Measurements from ENCODE around the gene CHP2. TPM values are rescaled to one million over a fixed set of nuclear protein-coding genes. Genes with fewer than 3 reads are reported as not detected.

Gene CHP2
- 100 to 1,000 TPM in 2 of 3 donors, 10 to 100 TPM in 1; 97.5 to 432 (median 101) TPM for total RNA-seq
- long read RNA-seq, donor 1, transcript CHP2-201 (7 exons, 2,382 nt), result major isoform, 255 of 294 reads
- long read RNA-seq, donor 1, partial matches to known transcripts, result 22 of 294 reads
- long read RNA-seq, donor 1, other reads (novel, unspliced or antisense), result 17 of 294 reads
- long read RNA-seq, donor 2, transcript CHP2-201 (7 exons, 2,382 nt), result major isoform, 174 of 196 reads
- long read RNA-seq, donor 2, partial matches to known transcripts, result 10 of 196 reads
- long read RNA-seq, donor 2, other reads (novel, unspliced or antisense), result 12 of 196 reads

- no peaks in the 10 kb centered on the region for H3K36me3 ChIP-seq (ENCODE audit: low read depth)
- no peaks in the 10 kb centered on the region for H3K9me3 ChIP-seq
- no peak for TF ChIP-seq CTCF (IDR thresholded peaks at IDR 0.05)
- intact Hi-C loops (cut with DNase I, micrococcal nuclease), result no loop called here
- ATAC-seq, result peak; percentile 93
- DNase-seq, result peak; percentile 85 to 88 (median 88)
- peaks cover 2% of the 10 kb centered on the region for H3K4me1 ChIP-seq (ENCODE audit: low read depth)
- H3K4me3 ChIP-seq, result peak within 1 kb of the TSS; percentile 40
Measured at GRCh38 chr16:23754594-23755483, at the start of gene CHP2. Gene CHP2, plus strand, starts transcription at chr16:23755026. Its CDS starts 24 bp downstream, at chr16:23755050.

- Histone ChIP-seq H3K4me3 (no peak overlapping the region), H3K4me1 (ENCODE audit: low read depth) (no peaks in the 10 kb centered on the region), H3K36me3 (ENCODE audit: low read depth) (peaks cover 4% of the 10 kb centered on the region), H3K9me3 (no peaks in the 10 kb centered on the region)
- intact Hi-C loops (cut with DNase I, micrococcal nuclease), result no loop called here
- no peak for DNase-seq
- no peak for ATAC-seq
- no peak for TF ChIP-seq CTCF (IDR thresholded peaks at IDR 0.05)
Measured at GRCh38 chr16:23705517-23705902, 49.3 kb upstream of the CHP2 start.

GRCh38 chr16:23706439-23706838, 48.4 kb upstream of the CHP2 start:
- DNase-seq, result no peak
- no peak overlapping the region for H3K4me3 ChIP-seq
- no peak for TF ChIP-seq CTCF (IDR thresholded peaks at IDR 0.05)
- H3K4me1 ChIP-seq (ENCODE audit: low read depth), result no peaks in the 10 kb centered on the region
- peaks cover 4% of the 10 kb centered on the region for H3K36me3 ChIP-seq (ENCODE audit: low read depth)
- ATAC-seq, result no peak
- intact Hi-C loops (cut with DNase I, micrococcal nuclease), result no loop called here
- no peaks in the 10 kb centered on the region for H3K9me3 ChIP-seq

- ATAC-seq, result no peak
- peaks cover 3% of the 10 kb centered on the region for H3K36me3 ChIP-seq (ENCODE audit: low read depth)
- no peak for TF ChIP-seq CTCF (IDR thresholded peaks at IDR 0.05)
Measured at GRCh38 chr16:23709536-23709935, 45.3 kb upstream of the CHP2 start.

GRCh38 chr16:23710008-23710407, 44.8 kb upstream of the CHP2 start:
- TF ChIP-seq CTCF (IDR thresholded peaks at IDR 0.05), result no peak
- no peaks in the 10 kb centered on the region for H3K4me1 ChIP-seq (ENCODE audit: low read depth)
- H3K9me3 ChIP-seq, result no peaks in the 10 kb centered on the region
- no peak for DNase-seq
- no peak for ATAC-seq
- no peak overlapping the region for H3K4me3 ChIP-seq
- no peaks in the 10 kb centered on the region for H3K36me3 ChIP-seq (ENCODE audit: low read depth)
- intact Hi-C loops (cut with DNase I, micrococcal nuclease), result no loop called here

More at GRCh38 chr16:23709536-23709935, 45.3 kb upstream of the CHP2 start:
- no peaks in the 10 kb centered on the region for H3K4me1 ChIP-seq (ENCODE audit: low read depth)
- H3K9me3 ChIP-seq, result no peaks in the 10 kb centered on the region
- intact Hi-C loops (cut with DNase I, micrococcal nuclease), result no loop called here
- DNase-seq, result no peak
- no peak overlapping the region for H3K4me3 ChIP-seq

All from mucosa of descending colon (tissue), 3 donors.